ENCODE measurements around the gene KCNG2. TPM values are rescaled to one million over a fixed set of nuclear protein-coding genes. Genes with fewer than 3 reads are reported as not detected.

KCNG2 gene
- total and polyA plus RNA-seq, 2 of the 8 experiments (the other 6 are each of a cell fraction or from before 2014, with no cell fraction given) = 0.19 to 0.74 TPM

DNA sequence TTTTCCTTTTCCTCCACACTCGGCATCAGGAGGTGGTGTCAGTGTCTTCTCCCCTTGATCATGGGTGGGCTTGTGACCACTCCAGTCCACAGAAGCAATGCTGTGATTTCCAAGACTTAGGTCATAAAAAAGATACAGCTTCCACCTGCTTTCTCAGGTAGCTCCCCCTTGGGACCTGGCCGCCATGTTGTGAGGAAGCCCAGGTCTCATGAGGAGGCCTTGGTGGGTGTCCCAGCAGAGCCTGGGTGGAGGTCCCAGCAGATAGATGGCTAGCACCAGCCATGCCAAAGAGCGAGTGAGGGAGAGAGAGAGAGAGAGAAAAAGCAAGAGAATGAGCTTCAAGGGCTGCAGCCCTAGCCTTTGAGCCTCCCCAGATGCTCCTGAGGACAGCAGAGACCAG, 137.8 kb downstream of the KCNG2 start:
- Histone ChIP-seq H4K20me1 (replicated peaks in 1 of 2; ENCODE audit: control insufficient read depth in 1 of 2, insufficient read depth in 2 of 2, low read length in 2 of 2) (peaks cover 0 to 4% of the 10 kb centered on the region in 2 experiments), H4K5ac (ENCODE audit: insufficient read length, low read depth, low read length) (no peak overlapping the region)
- FAIRE-seq = no peak

More for the DNA sequence above, 137.8 kb downstream of the KCNG2 start:
- no peak overlapping the region for H2BK120ac ChIP-seq (replicated peaks; ENCODE audit: low read depth, low read length)
- H2BK12ac ChIP-seq (ENCODE audit: low read depth, low read length) = no peak overlapping the region
- H3K4me1 ChIP-seq (replicated peaks in 1 of 4; ENCODE audit: control insufficient read depth in 3 of 4, insufficient read depth in 4 of 4, low read length in 3 of 4) = no peaks in the 10 kb centered on the region
- H3K36me3 ChIP-seq (ENCODE audit: control insufficient read depth in 2 of 4, insufficient read depth in 4 of 4, low read length in 3 of 4) = no peaks in the 10 kb centered on the region
- H3K23me2 ChIP-seq (ENCODE audit: low read depth, low read length) = no peaks in the 10 kb centered on the region
- ChIA-PET POLR2A (ENCODE audit: partially characterized antibody) (no interaction called here), CTCF (ENCODE audit: partially characterized antibody) (interaction anchor here (0.6 to 2.7 kb wide), 9 partner anchors 11 to 289 kb away, joined by 3 to 19 read pairs (median 3); no protein-coding TSS in a partner anchor)
- H3K9ac ChIP-seq (replicated peaks in 1 of 4; ENCODE audit: extremely low read depth in 1 of 4, low read depth in 3 of 4, low read length in 3 of 4) = no peak overlapping the region
- H3K79me1 ChIP-seq (ENCODE audit: low read depth, low read length) = peaks cover 5% of the 10 kb centered on the region
- no peak overlapping the region for H3K27ac ChIP-seq (ENCODE audit: low read depth, low read length)
- no peak overlapping the region for H4K8ac ChIP-seq (ENCODE audit: extremely low read depth, insufficient read depth, low read length)
- no peak overlapping the region for H3K4me2 ChIP-seq (ENCODE audit: insufficient read depth in 1 of 2, low read depth in 2 of 2, low read length in 2 of 2)
- no peak overlapping the region for H2AK5ac ChIP-seq (ENCODE audit: low read depth, low read length)
- no peak overlapping the region for H2AFZ ChIP-seq (ENCODE audit: low read length)
- no peaks in the 10 kb centered on the region; a peak in 1 of 7 replicates for H3K27me3 ChIP-seq (replicated peaks in 1 of 4; ENCODE audit: control insufficient read depth in 3 of 4, extremely low read depth in 1 of 4, insufficient read depth in 3 of 4, low read length in 3 of 4)
- no peak overlapping the region for H3K56ac ChIP-seq (replicated peaks; ENCODE audit: insufficient read length, low read depth, low read length)
- no peak for DNase-seq (ENCODE audit: low read depth in 1 of 2, low spot score in 2 of 2)
- H3K18ac ChIP-seq (ENCODE audit: extremely low read depth, low read length) = no peak overlapping the region
- no peaks in the 10 kb centered on the region for H3K9me3 ChIP-seq (ENCODE audit: insufficient read depth in 2 of 2, low read depth in 1 of 2, low read length in 1 of 2)
- H3K23ac ChIP-seq (ENCODE audit: insufficient read length) = no peak overlapping the region
- H4K91ac ChIP-seq (replicated peaks; ENCODE audit: insufficient read length, low read length) = no peak overlapping the region
- 96% methylated on average over 3 of the region's 3 CpGs; no CpG with 5 or more reads in 1 of the 2 experiments for WGBS, 2 experiments (ENCODE audit: extremely low coverage in 1 of 2, insufficient coverage in 1 of 2, insufficient read length in 1 of 2, insufficient replicate concordance in 2 of 2, low coverage in 1 of 2, low lambda C conversion rate in 2 of 2, missing lambda C conversion rate in 1 of 2)
- no peak overlapping the region for H2BK15ac ChIP-seq (ENCODE audit: low read length)
- no peak overlapping the region for H3K14ac ChIP-seq (ENCODE audit: insufficient read length)
- no peak overlapping the region for H2BK20ac ChIP-seq (ENCODE audit: low read length)
- TF ChIP-seq RBBP5 (IDR thresholded peaks at IDR 0.05; ENCODE audit: borderline replicate concordance, low read depth, low read length) (no peak), POU5F1 (IDR thresholded peaks at IDR 0.05; ENCODE audit: low read depth, low read length) (no peak), FOSL1 (IDR thresholded peaks at IDR 0.05; ENCODE audit: insufficient read depth, low read depth, low read length) (no peak), TAF1 (IDR thresholded peaks at IDR 0.05; ENCODE audit: low read depth, low read length) (no peak), RXRA (IDR thresholded peaks at IDR 0.05; ENCODE audit: insufficient read depth, low read depth, low read length) (no peak), NRF1 (IDR thresholded peaks at IDR 0.05; ENCODE audit: low read depth, low read length) (no peak)
- TF ChIP-seq, protein P1, sequence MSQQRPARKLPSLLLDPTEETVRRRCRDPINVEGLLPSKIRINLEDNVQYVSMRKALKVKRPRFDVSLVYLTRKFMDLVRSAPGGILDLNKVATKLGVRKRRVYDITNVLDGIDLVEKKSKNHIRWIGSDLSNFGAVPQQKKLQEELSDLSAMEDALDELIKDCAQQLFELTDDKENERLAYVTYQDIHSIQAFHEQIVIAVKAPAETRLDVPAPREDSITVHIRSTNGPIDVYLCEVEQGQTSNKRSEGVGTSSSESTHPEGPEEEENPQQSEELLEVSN (IDR thresholded peaks at IDR 0.05) = no peak
- no peak overlapping the region for H3K4me3 ChIP-seq (ENCODE audit: extremely low read depth in 1 of 4, insufficient read depth in 2 of 4, low read depth in 3 of 4, low read length in 4 of 4)
- no peak overlapping the region for H3K4ac ChIP-seq (replicated peaks; ENCODE audit: insufficient read length, low read depth, low read length)
- H2BK5ac ChIP-seq (ENCODE audit: low read depth, low read length) = no peak overlapping the region
- peaks cover 0 to 8% of the 10 kb centered on the region in 2 experiments; a peak in 1 of 4 replicates for H3K79me2 ChIP-seq (ENCODE audit: control insufficient read depth in 1 of 2, insufficient read depth in 2 of 2, low read length in 2 of 2)

Measured in H1 (cell line).